HAP-1 (cell line): ENCODE measurements around the gene GRK3.

ENCODE experiments used
- DNase-seq, 2 experiments: peaks; one replicate each; pipeline ENCODE4 v3.0.0-alpha.2; 2016 to 2020; ENCODE audit warnings: low spot score in 2 of 2
- H3K27me3 ChIP-seq: fragments of 250-450 bp; sonication (Bioruptor Pico); 2 replicates; pipeline ENCODE4 v1.5.1; 2020; ENCODE audit warnings: low read depth, mild to moderate bottlenecking, moderate library complexity
- H3K36me3 ChIP-seq: fragments of 250-450 bp; sonication (Bioruptor Pico); replicated peaks from 2 replicates; pipeline ENCODE4 v1.5.1; 2020; ENCODE audit warnings: mild to moderate bottlenecking
- H3K4me1 ChIP-seq: fragments of 250-450 bp; sonication (Bioruptor Pico); 2 replicates; pipeline ENCODE4 v1.5.1; 2020; ENCODE audit warnings: mild to moderate bottlenecking
- H3K4me3 ChIP-seq: fragments of 250-450 bp; sonication (Bioruptor Pico); 2 replicates; pipeline ENCODE4 v1.5.1; 2020; ENCODE audit warnings: mild to moderate bottlenecking, moderate library complexity
- H3K9me3 ChIP-seq: fragments of 250-450 bp; sonication (Bioruptor Pico); 2 replicates; pipeline ENCODE4 v1.5.1; 2020; ENCODE audit warnings: mild to moderate bottlenecking, moderate library complexity
- in situ Hi-C: fragments of 300-500 bp; cut with MboI; formaldehyde crosslinking; loops from 3 replicates; pipeline ENCODE4 v1.14.3; 2020; ENCODE audit warnings: low sequenced_read_pairs, inconsistent platforms, mixed read lengths

GRK3 gene

DNA sequence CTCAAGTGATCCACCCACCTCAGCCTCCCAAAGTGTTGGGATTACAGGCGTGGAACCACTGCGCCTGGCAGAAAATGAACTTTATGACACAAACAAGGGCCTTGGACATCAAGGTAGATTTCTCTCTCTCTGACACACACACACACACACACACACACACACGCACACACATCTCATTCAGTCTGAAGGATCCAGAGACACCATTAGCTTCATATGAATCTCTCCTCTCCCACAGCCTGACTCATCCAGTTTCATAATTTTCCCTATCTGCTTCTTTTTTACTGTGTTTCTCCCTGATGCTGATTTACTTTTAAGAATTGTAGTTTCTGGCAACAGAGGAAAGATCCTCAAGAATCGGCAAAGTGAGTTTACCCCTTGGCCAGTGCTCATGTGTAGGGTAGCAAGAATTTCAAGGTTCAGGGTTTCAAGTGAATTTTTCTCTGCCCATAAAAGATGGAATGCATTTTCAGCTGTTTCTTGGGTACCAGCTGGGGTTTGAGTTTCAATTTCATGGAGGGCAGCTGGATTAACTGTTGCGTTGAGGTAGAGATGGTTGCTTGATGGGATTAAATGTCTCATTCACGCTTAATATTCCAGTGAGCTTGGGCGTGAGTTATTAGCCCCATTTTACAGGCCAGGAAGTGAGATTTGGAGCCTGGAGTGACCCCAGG, 181.0 kb downstream of the GRK3 start:
- DNase-seq = no peak
- Histone ChIP-seq H3K27me3 (no peaks in the 10 kb centered on the region), H3K9me3 (no peaks in the 10 kb centered on the region), H3K4me3 (no peak overlapping the region), H3K36me3 (no peaks in the 10 kb centered on the region), H3K4me1 (no peaks in the 10 kb centered on the region)
- in situ Hi-C loops = no loop called here

DNA sequence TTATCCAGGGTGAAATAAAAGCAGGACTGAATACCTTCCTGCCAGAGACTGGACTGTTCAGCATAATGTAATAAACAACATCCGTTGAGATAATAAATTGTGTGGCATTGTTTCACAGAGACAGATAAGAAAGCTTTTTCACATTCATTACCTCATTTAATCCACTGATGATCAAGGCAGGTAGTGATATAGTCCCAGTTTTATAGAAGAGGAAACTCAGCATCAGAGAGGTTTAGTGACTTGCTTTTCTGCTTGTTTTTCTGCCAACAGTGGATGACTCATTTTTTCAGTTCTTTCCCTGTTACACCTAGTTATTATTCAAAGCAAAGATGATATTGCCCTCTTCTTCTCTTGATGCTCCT, 181.5 kb downstream of the GRK3 start:
- no peaks in the 10 kb centered on the region for H3K4me1 ChIP-seq

DNA sequence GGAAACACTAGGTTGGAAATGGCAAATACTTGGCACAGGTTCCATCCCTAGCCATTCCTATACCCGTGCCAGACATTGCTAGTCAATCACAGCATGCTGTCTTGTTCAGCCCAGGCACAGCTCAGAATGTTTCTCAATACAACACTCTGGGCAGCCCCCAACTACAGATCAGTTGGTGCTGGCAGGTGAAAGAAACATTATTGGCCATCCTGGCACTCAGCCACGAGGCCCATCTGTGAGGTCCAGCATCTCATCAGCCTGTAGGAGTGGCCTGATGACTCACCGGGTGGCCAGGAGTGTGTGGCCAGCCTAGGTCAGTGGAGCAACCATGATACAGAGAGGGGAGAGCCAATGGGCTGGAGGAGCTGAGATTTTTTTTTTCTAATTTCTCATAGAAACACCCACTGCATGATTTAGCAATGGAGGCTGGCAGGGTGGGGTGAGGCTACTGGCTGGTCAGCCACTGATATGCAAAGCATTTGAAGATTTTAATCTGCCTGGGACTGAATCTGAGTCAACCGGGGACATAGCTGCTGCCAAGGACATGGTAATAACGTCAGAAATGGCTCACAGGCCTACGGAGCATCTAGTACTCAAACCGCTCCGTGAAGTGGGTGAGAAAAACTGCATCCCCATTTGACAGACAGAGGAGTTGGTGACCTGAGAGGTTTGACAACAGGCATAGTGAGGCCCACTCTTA, 182.9 kb downstream of the GRK3 start:
- Histone ChIP-seq H3K4me1 (no peaks in the 10 kb centered on the region), H3K4me3 (no peak overlapping the region), H3K27me3 (no peaks in the 10 kb centered on the region), H3K36me3 (no peaks in the 10 kb centered on the region), H3K9me3 (no peaks in the 10 kb centered on the region)
- in situ Hi-C loops = no loop called here
- DNase-seq = no peak

More for the DNA sequence above, 181.5 kb downstream of the GRK3 start:
- in situ Hi-C loops = no loop called here
- no peaks in the 10 kb centered on the region for H3K9me3 ChIP-seq
- no peak for DNase-seq
- H3K36me3 ChIP-seq = no peaks in the 10 kb centered on the region
- H3K27me3 ChIP-seq = no peaks in the 10 kb centered on the region
- H3K4me3 ChIP-seq = no peak overlapping the region

DNA sequence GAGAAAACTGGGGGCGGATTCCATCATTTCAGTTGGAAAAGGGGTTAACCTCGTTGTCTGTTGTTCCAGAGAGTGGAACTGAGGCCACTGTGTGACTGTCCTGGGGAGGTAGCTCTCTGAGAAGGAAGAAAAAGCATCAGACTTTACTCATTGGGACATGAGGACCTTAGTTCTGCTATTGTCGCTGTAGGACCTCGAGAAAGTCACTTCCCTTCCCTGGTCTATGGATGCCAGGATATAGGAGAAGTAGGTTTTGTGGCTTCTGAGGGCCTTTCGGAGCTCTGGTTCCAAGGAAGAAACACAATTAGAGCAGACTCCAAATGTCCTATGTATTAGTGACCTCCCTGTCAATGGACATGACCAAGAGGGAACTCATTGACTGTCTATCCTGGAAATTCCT, 183.7 kb downstream of the GRK3 start:
- no peak for DNase-seq
- Histone ChIP-seq H3K9me3 (no peaks in the 10 kb centered on the region), H3K36me3 (no peaks in the 10 kb centered on the region), H3K27me3 (no peaks in the 10 kb centered on the region), H3K4me3 (no peak overlapping the region), H3K4me1 (no peaks in the 10 kb centered on the region)
- in situ Hi-C loops = no loop called here

DNA sequence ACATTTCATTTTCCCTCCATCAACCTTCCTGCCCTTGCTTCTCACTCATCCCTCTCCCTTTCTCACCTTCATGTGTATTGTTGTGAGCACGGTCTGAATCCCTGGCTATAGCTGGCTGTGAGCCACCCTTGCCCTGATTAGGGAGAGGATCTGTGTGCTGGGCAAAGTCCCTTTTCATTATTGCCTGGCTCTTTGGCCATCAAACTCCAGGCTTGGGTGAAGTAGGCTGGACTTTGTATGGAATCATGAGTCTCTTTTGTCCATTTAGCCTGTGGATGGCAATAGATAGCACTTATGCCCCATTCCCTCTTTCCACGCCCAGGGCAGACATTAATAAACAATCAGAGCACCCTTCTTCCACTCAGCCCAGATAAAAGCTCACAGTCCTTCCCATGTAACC, 184.2 kb downstream of the GRK3 start:
- in situ Hi-C loops = no loop called here
- H3K4me3 ChIP-seq = no peak overlapping the region

DNA sequence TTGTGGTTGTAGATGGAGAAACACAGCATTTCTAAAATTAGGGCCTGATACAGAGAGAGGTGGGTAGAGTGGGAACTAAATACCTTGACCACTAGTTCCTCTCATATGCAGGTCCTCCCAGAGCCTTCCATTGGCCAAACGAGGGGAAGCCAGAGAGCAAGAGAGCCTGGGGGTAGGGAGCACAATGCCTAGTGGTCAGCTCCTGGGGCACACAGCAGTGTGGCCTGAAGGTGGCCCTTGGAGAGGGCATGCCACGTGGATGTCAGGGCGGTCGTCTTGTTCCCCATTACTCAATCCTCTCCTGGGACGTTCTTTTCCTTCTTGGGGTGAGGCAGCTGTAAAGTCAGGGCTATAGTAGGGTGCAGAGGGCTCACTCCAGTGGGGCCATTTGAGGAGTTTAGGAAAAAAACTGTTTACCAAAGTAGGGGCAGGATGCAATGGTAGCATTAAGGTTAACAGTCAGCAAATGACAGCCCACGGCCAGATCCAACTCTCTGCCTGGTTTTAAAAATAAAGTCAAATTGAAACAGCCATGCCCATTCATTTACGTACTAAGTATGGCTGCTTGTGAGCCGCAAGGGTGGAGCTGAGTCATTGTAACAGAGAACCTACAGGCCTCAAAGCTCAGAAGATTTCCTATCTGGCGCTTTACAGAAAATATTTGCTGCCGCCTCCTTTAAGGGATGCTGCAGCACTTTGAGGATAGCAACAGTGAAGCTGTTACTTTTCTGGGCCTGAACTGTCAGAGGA, 185.1 kb downstream of the GRK3 start:
- H3K36me3 ChIP-seq = no peaks in the 10 kb centered on the region
- no peak for DNase-seq
- H3K4me1 ChIP-seq = no peaks in the 10 kb centered on the region
- in situ Hi-C loops = loop anchor here (25.0 kb wide), 1 partner anchor 512 kb away; no protein-coding TSS in a partner anchor
- no peaks in the 10 kb centered on the region for H3K9me3 ChIP-seq
- no peak overlapping the region for H3K4me3 ChIP-seq
- H3K27me3 ChIP-seq = no peaks in the 10 kb centered on the region

More for the DNA sequence above, 184.2 kb downstream of the GRK3 start:
- no peaks in the 10 kb centered on the region for H3K36me3 ChIP-seq
- H3K4me1 ChIP-seq = no peaks in the 10 kb centered on the region
- DNase-seq = no peak
- H3K27me3 ChIP-seq = no peaks in the 10 kb centered on the region
- no peaks in the 10 kb centered on the region for H3K9me3 ChIP-seq

DNA sequence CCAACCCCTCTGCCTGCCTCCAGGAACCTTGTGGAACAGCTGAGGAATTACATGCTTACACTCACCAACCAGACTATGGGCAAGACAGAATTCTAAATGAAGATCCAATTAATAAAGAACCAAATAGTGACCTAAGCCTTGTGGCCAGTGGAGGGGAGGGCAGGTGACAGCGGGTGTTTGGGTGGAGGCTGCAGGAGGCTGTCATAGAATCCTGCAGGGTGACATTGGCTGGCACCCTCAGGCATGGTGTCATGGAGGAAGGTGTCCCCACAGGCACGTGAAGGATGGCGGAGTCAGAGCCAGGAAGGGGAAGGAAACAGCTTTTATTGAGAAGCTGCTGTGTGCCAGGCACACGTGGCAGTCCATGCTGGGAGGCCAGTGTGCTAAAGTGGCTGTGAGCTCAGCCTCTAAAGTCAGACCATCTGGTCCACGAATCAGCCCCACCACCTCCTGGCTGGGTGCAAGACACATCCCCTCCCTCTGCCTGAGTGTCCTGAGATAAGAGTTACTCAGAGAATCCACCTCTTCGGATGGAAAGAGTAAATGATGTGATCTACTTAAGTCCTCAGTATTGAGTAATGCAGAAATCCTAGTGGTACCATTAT, 186.2 kb downstream of the GRK3 start:
- H3K27me3 ChIP-seq = no peaks in the 10 kb centered on the region
- in situ Hi-C loops = loop anchor here (25.0 kb wide), 1 partner anchor 513 kb away; no protein-coding TSS in a partner anchor
- no peaks in the 10 kb centered on the region for H3K4me1 ChIP-seq
- DNase-seq = no peak
- H3K4me3 ChIP-seq = no peak overlapping the region
- H3K36me3 ChIP-seq = no peaks in the 10 kb centered on the region
- H3K9me3 ChIP-seq = no peaks in the 10 kb centered on the region

DNA sequence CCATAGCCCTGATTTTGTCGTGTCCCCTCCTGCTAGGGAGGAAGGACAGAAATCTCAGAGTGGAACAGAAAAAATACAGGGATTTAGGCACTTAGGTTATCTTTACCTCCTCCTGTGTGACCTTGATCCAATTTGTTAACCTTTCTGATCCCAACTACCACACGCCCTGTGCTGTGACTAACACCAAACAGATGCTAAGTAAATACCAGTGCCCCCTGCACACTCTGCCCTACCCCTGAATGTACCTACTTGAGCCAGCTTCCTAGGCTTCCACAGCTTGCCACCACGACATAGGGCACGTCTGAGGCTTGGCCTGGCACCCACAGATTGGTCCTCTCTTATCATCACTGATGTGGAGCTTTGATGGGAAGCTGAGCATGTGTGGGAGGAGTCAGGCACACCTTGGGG, 186.7 kb downstream of the GRK3 start:
- DNase-seq = no peak
- Histone ChIP-seq H3K4me3 (no peak overlapping the region), H3K27me3 (no peaks in the 10 kb centered on the region), H3K36me3 (no peaks in the 10 kb centered on the region), H3K4me1 (no peaks in the 10 kb centered on the region), H3K9me3 (no peaks in the 10 kb centered on the region)
- in situ Hi-C loops = loop anchor here (25.0 kb wide), 1 partner anchor 514 kb away; no protein-coding TSS in a partner anchor

DNA sequence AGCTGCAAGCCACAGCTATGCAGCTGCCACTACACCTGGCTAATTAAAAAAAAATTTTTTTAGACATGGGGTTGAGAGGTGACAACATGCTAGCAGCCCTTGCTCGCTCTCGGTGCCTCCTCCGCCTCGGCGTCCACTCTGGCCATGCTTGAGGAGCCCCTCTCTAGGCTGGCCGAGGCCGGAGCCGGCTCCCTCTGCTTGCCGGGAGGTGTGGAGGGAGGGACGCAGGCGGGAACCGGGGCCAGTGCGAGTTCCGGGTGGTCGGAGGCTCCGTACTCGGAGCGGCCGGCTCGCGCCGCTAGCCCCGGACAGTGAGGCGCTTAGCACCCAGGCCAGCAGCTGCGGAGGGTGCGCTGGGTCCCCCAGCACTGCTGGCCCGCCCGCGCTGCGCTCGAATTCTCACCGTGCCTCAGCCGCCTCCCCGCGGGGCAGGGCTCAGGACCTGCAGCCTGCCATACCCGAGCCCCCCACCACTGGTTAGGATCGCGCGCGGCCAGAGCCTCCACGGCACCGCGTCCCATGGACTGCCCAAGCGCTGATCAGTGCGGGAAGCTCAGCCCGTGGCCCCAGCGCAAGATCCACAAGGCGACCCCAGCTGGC, 188.2 kb downstream of the GRK3 start:
- Histone ChIP-seq H3K4me3 (no peak overlapping the region), H3K9me3 (no peaks in the 10 kb centered on the region), H3K4me1 (no peaks in the 10 kb centered on the region), H3K36me3 (no peaks in the 10 kb centered on the region), H3K27me3 (no peaks in the 10 kb centered on the region)
- DNase-seq = no peak
- in situ Hi-C loops = loop anchor here (25.0 kb wide), 1 partner anchor 515 kb away; no protein-coding TSS in a partner anchor

DNA sequence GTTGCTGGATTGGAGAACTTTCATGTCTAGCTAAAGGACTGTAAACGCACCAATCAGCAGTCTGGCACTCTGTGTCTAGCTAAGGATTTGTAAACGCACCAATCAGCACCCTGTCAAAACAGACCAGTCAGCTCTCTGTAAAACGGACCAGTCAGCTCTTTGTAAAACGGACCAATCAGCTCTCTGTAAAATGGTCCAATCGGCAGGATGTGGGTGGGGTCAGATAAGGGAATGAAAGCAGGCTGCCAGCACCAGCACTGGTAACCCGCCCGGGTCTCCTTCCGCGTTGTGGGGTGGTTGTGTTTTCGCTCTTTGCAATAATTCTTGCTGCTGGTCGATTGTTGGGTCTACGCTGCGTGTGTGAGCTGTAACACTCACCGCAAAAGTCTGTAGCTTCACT, 188.8 kb downstream of the GRK3 start:
- H3K9me3 ChIP-seq = no peaks in the 10 kb centered on the region
- no peaks in the 10 kb centered on the region for H3K36me3 ChIP-seq
- H3K4me3 ChIP-seq = no peak overlapping the region
- no peaks in the 10 kb centered on the region for H3K27me3 ChIP-seq
- no peaks in the 10 kb centered on the region for H3K4me1 ChIP-seq
- DNase-seq = no peak
- in situ Hi-C loops = loop anchor here (25.0 kb wide), 1 partner anchor 516 kb away; no protein-coding TSS in a partner anchor

DNA sequence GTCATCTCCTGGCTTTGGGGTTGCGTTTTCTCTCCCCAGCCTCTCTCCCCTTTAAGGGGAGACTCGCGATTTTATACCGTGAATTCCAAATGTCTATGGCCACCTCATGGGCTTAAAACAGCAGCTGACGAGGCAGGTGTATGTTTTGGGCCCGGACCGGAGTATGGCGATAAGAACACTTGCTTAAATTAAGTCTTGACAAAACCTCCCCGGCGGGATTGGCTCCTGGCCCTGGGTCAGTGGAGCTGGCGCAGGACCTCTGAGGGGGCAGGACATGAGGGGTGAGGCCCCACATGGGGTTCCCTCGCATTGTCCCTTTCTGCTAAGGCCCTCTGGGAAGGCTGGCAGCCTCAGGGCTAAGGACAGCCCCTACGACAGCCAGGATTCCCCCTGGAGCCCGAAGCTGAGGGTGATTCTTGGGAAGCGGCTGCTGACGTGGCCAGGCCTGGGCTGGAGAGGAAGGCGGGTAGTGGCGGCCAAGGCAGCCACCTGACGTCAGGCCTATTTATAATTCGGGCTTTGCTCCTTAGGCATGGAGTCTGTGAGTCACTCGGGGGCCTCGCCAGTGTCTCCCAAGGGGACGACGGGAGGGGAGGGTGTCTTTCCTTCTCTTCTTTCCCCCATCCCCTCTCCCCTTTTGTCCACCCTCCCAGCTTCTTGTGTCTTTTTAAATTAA, 190.2 kb downstream of the GRK3 start:
- Histone ChIP-seq H3K27me3 (no peaks in the 10 kb centered on the region), H3K4me3 (no peak overlapping the region), H3K36me3 (no peaks in the 10 kb centered on the region), H3K9me3 (no peaks in the 10 kb centered on the region), H3K4me1 (no peaks in the 10 kb centered on the region)
- DNase-seq = no peak
- in situ Hi-C loops = loop anchor here (25.0 kb wide), 1 partner anchor 517 kb away; no protein-coding TSS in a partner anchor

DNA sequence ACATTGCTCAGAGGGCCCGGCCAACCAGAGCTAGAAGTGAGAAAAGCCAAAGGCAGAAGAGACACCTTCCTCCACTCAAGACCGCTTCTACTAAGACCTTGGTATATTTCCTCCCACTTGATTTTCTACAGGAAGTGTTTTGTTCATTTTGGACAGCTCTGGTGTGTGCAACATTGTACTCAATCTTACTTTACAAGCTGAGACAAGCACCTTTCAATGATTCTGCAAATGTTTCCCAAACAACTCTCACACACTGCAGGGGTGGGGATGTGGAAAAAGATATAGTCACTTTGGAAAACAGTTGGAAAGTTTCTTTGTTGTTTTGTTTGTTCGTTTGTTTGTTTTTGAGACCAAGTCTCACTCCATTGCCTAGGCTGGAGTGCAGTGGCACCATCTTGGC, 193.2 kb downstream of the GRK3 start:
- no peak for DNase-seq
- H3K4me3 ChIP-seq = no peak overlapping the region
- H3K9me3 ChIP-seq = no peaks in the 10 kb centered on the region
- no peaks in the 10 kb centered on the region for H3K27me3 ChIP-seq
- no peaks in the 10 kb centered on the region for H3K36me3 ChIP-seq
- H3K4me1 ChIP-seq = no peaks in the 10 kb centered on the region
- in situ Hi-C loops = loop anchor here (25.0 kb wide), 1 partner anchor 520 kb away; no protein-coding TSS in a partner anchor

DNA sequence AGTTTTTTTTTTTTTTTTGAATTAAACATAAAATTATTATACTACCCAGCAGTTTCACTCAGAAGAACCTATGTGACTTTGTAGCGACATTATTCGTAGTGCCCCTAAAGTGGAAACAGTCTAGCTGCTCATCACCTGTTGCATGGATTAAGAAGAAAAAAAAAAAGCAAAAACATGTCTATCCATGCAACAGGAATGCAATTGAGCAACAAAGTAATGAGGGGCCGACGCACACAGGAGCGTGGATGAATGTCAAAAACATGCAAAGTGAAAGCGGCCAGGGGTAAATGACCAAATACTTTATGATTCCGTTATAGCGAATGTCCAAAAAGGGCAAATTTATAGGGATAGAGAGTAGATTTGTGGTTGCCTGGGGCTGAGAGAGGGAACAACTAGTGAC, 193.8 kb downstream of the GRK3 start:
- no peak for DNase-seq
- H3K4me1 ChIP-seq = no peaks in the 10 kb centered on the region
- H3K4me3 ChIP-seq = no peak overlapping the region
- in situ Hi-C loops = loop anchor here (25.0 kb wide), 1 partner anchor 521 kb away; no protein-coding TSS in a partner anchor
- H3K36me3 ChIP-seq = no peaks in the 10 kb centered on the region
- H3K27me3 ChIP-seq = no peaks in the 10 kb centered on the region
- no peaks in the 10 kb centered on the region for H3K9me3 ChIP-seq
